GM12872 (cell line): ENCODE measurements around the gene GABRG2.

Source experiments
- TF ChIP-seq, protein P1 (sequence below): IDR thresholded peaks from 3 replicates; pipeline ENCODE4 v1.5.1; 2011; ENCODE audit warnings: low read depth, mild to moderate bottlenecking, low read length, moderate library complexity; ENCODE audit not compliant: insufficient read depth

Gene GABRG2

DNA sequence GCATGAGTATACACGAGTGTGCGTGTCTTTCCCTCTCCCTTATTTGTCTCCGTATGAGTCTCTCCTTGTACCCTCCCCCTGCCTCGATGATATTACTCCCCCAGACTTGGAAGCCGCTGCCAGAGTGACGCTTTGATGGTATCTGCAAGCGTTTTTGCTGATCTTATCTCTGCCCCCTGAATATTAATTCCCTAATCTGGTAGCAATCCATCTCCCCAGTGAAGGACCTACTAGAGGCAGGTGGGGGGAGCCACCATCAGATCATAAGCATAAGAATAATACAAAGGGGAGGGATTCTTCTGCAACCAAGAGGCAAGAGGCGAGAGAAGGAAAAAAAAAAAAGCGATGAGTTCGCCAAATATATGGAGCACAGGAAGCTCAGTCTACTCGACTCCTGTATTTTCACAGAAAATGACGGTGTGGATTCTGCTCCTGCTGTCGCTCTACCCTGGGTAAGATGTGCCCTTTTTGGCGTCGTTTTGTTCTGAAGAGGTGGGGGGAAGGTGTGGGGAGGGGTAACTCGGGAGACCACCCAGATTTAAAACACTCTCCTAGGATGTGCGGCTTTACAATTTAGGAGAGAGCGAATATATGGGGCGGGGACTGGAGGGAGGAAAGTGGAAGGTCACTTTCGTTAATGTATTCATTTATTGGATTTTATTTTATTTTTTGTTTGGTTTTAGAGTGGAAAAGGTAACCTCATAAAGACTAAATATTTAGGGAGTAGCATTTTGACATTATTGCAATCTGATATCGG, at the start of gene GABRG2:
Gene GABRG2 (plus strand): TSS at position 119 of the 757 bp plus-strand sequence. CDS start 227 bp downstream, at position 346.
- TF ChIP-seq, protein P1, sequence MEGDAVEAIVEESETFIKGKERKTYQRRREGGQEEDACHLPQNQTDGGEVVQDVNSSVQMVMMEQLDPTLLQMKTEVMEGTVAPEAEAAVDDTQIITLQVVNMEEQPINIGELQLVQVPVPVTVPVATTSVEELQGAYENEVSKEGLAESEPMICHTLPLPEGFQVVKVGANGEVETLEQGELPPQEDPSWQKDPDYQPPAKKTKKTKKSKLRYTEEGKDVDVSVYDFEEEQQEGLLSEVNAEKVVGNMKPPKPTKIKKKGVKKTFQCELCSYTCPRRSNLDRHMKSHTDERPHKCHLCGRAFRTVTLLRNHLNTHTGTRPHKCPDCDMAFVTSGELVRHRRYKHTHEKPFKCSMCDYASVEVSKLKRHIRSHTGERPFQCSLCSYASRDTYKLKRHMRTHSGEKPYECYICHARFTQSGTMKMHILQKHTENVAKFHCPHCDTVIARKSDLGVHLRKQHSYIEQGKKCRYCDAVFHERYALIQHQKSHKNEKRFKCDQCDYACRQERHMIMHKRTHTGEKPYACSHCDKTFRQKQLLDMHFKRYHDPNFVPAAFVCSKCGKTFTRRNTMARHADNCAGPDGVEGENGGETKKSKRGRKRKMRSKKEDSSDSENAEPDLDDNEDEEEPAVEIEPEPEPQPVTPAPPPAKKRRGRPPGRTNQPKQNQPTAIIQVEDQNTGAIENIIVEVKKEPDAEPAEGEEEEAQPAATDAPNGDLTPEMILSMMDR, result no peak

DNA sequence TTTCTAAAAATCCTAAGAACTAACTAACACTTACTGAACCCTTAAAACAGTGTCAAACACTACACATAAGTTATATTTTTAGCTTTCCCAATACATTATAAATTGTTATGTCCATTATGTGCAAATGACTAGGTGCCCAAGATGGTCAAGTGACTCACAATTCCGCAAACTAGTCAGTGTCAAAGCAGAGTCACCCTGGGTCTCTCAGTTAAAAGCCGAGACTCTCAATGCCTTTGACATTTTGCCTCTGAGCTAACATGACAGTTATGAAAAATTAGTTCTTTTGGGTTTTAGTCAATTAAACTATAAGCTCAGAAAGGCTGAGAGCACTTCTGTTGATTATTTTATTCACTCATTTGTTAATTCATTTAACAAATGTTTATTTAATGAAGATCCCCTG, 42.3 kb upstream of the GABRG2 start:
- TF ChIP-seq, protein P1, result no peak

DNA sequence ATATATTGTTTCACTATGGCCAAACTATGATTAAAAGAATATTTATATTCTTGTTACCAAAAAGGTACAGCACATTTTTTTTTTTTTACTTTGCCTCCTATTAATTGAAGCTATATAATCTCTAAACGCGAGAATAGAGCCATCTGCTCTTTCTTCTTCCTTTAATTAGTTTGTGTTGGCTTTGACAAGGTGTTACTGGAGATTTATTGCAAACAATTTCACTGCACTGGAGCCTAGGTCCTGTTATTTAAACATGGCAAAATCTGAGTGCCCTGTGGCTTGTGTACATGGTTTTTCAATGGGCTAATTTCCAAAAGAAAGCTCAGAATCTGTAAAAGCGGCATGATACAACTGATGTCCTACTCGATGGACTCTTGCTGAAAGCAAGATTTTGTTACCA, 40.8 kb upstream of the GABRG2 start:
- TF ChIP-seq, protein P1, result no peak

DNA sequence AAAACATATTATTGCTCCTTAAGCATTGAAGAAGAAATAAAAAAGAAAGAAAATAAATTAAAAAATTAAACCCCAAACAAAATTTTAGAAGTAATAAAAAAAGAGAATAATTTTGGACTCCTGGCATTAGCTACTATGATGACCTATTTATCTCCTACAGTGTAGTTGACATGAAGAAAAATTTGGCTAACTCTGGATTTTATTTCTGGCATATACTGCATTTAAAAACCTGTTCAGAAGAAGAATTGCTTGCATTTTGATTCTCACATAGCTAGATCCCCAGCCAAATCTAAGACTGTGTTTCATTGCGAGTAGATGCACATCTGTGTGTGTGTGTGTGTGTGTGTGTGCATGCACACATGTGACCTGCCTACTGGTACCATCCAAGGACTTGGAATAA, 30.1 kb upstream of the GABRG2 start:
- TF ChIP-seq, protein P1, result no peak

DNA sequence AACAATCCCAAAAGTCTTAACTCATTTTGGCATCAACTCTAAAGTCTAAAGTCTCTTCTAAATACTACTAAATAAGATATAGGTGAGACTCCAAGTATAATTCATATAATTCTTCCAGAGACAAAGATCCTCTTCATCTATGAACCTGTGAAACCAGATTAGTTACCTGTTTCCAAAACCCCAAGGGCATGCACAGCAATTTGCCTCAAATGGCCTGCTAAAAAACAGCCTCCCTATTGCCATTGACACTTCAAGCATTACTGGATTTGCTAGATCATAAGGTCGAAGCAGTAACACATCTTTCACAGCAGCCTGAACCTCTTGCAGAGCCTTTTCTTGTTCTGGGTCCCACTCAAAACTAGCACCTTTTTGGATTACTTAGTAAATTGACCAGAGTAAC, 20.3 kb upstream of the GABRG2 start:
- TF ChIP-seq, protein P1, result no peak

DNA sequence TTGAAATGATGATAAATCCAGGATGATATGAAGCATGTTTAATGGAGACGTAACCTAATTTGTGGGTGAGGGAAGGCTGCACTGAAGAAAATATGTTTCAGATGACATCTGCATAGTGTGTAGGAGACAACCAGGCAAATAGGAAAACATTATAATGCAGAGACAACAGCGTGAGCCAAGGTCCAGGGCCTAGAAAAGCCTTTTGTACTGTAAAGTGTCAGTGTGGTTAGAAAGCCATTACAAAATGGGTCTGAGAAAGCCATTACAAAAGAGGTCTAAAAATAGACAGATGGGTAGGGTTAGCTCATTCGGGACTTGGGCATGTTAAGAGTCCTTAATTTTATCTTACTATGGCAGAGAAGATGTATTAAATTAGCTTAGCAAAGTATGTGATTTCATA, 14.9 kb upstream of the GABRG2 start:
- TF ChIP-seq, protein P1, result no peak

DNA sequence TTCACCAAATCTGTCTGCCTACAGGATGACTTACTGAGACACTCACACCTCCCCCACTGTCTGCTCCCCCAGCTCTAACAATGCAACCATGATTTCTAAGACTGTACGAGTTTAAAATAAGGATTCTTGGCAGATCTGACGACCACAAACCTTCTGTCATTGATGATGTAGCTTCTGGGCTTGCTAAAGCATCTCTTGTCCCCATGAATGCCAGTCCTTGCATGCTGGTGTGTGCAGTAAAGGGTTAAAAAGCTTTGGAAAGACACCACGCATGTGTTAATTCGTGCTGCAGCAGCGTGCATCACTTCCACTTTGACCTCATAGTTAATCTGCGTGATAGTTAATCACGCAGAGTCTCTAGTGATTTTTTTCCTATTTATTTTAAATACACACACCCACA, 411 bp upstream of the GABRG2 start:
- TF ChIP-seq, protein P1, result no peak
